Mucosa of rectum (tissue), 2 donors: ENCODE data around the gene ARHGAP19.
"Not testable (repeated sequence)": the region's sequence is repeated elsewhere in the genome, so short reads cannot be mapped to it uniquely, and the experiment has no call there.

Experiments
- H3K27ac ChIP-seq, 2 donors: one replicate each; pipeline ENCODE4 v1.7.0; 2013; ENCODE audit warnings: inconsistent platforms in 2 of 2, low read depth in 2 of 2, low read length in 2 of 2
- H3K27me3 ChIP-seq, 2 donors: one replicate each; pipeline ENCODE4 v1.7.0; 2013; ENCODE audit warnings: low read length in 2 of 2; ENCODE audit not compliant: control insufficient read depth in 2 of 2, insufficient read depth in 2 of 2
- H3K36me3 ChIP-seq, 2 donors: one replicate each; pipeline ENCODE4 v1.7.0; 2013; ENCODE audit warnings: low read length in 2 of 2; ENCODE audit not compliant: control insufficient read depth in 2 of 2, insufficient read depth in 2 of 2
- H3K4me1 ChIP-seq, 2 donors: one replicate each; pipeline ENCODE4 v1.7.0; 2013; ENCODE audit warnings: low read length in 2 of 2, mild to moderate bottlenecking in 1 of 2; ENCODE audit not compliant: control insufficient read depth in 2 of 2, insufficient read depth in 2 of 2
- H3K4me3 ChIP-seq, 2 donors: one replicate each; pipeline ENCODE4 v1.7.0; 2013; ENCODE audit warnings: low read length in 2 of 2
- H3K9ac ChIP-seq, 2 donors: one replicate each; pipeline ENCODE4 v1.7.0; 2013; ENCODE audit warnings: low read length in 2 of 2, low read depth in 1 of 2, mild to moderate bottlenecking in 1 of 2
- H3K9me3 ChIP-seq, 2 donors: one replicate each; pipeline ENCODE4 v1.7.0; 2013; ENCODE audit warnings: low read length in 2 of 2; ENCODE audit not compliant: control insufficient read depth in 2 of 2
- donor health status: healthy.
- donor health status: Normal muscosa, but diverticular disease.

ARHGAP19 gene

DNA sequence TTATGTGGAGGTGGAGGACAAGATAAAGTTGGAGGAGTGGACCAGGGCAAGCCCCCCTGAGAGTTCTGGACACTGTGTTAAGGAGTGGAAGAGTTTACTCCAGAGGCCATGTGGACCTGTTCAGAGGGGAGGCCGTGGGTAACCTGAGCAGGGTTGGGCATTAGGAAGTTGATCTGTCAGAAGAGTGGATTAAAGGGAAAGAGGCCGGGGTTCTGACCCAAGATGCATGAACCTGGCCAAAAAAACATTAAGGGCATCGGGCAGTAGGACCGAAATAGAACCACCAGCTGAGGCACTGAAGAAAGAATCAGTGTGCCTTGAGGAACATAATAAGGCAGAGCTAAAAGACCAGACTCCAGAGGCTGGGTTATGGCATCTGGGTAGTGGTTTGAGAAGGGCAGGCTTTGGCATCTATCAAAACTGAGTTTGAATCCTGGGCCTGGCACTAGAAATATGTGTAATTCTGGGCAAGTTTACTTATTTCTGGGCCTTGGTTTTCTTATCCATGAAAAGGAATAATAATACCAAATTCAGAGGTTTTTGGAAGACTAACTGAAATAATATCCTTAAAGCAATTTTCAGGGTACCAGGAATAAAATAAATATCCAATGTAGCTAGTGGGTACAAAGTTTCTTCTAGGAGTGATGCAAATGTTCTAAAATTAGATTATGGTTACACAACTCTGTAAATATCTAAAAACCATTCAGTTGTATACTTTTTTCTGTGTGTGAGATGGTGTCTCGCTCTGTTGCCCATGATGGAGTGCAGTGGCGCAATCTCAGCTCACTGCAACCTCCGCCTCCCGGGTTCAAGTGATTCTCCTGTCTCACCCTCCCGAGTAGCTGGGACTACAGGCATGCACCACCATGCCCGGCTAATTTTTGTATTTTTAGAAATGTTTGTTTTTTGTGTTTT lies 15.7 kb upstream of the ARHGAP19 start:
- Histone ChIP-seq H3K27me3 (no peaks in the 10 kb centered on the region), H3K9ac (no peak overlapping the region), H3K9me3 (no peaks in the 10 kb centered on the region), H3K4me1 (no peaks in the 10 kb centered on the region), H3K27ac (no peak overlapping the region), H3K36me3 (no peaks in the 10 kb centered on the region), H3K4me3 (no peak overlapping the region)

GRCh38 chr10:97307441-97307840 lies 15.0 kb upstream of the ARHGAP19 start:
- no peak overlapping the region for H3K4me3 ChIP-seq
- H3K9ac ChIP-seq, result no peak overlapping the region
- H3K27ac ChIP-seq, result no peak overlapping the region
- H3K27me3 ChIP-seq, result no peaks in the 10 kb centered on the region
- H3K4me1 ChIP-seq, result no peaks in the 10 kb centered on the region
- H3K9me3 ChIP-seq, result no peaks in the 10 kb centered on the region
- H3K36me3 ChIP-seq, result no peaks in the 10 kb centered on the region

DNA sequence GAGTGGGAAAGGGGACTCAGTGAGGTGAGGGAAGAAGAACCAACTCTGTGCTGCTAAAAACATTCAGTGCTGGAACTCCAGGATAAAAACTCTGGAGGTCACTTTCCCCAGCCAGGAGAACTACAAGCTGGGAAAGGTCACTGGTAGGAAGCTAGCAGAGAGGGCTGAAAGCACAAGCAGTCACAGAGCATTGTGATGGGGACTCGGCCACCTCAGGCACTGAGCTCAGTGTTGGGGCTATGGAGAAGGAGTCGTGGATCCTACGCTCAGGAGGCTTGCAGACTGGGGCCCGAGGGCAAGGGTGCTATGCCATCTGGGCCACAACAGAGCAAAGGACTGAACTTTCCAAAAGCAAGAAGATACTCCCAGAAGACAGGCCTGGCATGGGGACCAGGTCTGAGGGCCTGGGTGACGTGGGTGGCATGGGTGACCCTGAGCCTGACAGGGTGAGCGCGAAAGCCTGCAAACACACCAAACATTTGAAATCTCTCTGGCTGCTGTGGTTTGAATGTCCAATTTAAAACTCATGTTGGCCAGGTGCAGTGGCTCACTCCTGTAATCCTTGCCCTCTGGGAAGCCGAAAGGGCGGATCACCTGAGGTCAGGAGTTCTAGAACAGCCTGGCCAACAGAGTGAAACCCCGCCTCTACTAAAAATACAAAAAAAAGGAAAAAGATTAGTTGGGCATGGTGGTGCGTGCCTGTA lies 9.8 kb upstream of the ARHGAP19 start:
- H3K27me3 ChIP-seq, result no peaks in the 10 kb centered on the region
- H3K36me3 ChIP-seq, result no peaks in the 10 kb centered on the region
- no peaks in the 10 kb centered on the region for H3K9me3 ChIP-seq
- no peaks in the 10 kb centered on the region for H3K4me1 ChIP-seq
- H3K9ac ChIP-seq, result no peak overlapping the region
- H3K27ac ChIP-seq, result no peak overlapping the region
- H3K4me3 ChIP-seq, result no peak overlapping the region

DNA sequence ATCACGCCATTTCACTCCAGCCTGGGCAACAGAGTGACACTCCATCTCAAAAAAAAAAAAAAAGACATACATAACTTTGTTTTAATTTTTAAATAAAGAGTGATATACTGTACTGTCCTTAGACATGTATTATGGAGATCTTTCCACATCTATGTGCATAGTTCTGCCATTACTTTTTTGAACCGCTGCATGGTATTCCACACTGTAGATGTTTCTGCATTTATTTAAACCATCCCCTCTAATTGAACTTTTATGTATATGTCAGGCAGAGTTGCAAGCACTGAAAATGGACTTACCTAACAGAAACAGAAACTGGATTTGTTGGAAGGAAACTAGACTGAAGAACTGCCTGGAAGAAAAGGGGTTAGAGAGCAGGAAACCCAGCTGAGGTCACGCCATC lies 8.5 kb upstream of the ARHGAP19 start:
- Histone ChIP-seq H3K9me3 (no peaks in the 10 kb centered on the region), H3K9ac (no peak overlapping the region), H3K4me3 (no peak overlapping the region), H3K27me3 (no peaks in the 10 kb centered on the region), H3K27ac (no peak overlapping the region), H3K4me1 (no peaks in the 10 kb centered on the region), H3K36me3 (no peaks in the 10 kb centered on the region)

GRCh38 chr10:97298223-97298571 lies 5.8 kb upstream of the ARHGAP19 start:
- Histone ChIP-seq H3K9me3 (no peaks in the 10 kb centered on the region), H3K4me1 (no peaks in the 10 kb centered on the region), H3K36me3 (no peaks in the 10 kb centered on the region), H3K4me3 (no peak overlapping the region), H3K27me3 (no peaks in the 10 kb centered on the region), H3K9ac (no peak overlapping the region), H3K27ac (no peak overlapping the region)

GRCh38 chr10:97297556-97298222 lies 5.3 kb upstream of the ARHGAP19 start:
- no peak overlapping the region for H3K4me3 ChIP-seq
- no peaks in the 10 kb centered on the region for H3K27me3 ChIP-seq
- no peaks in the 10 kb centered on the region for H3K9me3 ChIP-seq
- no peak overlapping the region for H3K27ac ChIP-seq
- H3K36me3 ChIP-seq, result no peaks in the 10 kb centered on the region
- no peak overlapping the region for H3K9ac ChIP-seq
- H3K4me1 ChIP-seq, result no peaks in the 10 kb centered on the region

GRCh38 chr10:97292862-97293198 lies 393 bp upstream of the ARHGAP19 start:
- H3K9ac ChIP-seq, result no peak overlapping the region
- H3K36me3 ChIP-seq, result no peaks in the 10 kb centered on the region
- H3K4me1 ChIP-seq, result peaks cover 0 to 7% of the 10 kb centered on the region in 2 donors
- no peaks in the 10 kb centered on the region for H3K27me3 ChIP-seq
- no peaks in the 10 kb centered on the region for H3K9me3 ChIP-seq
- no peak overlapping the region for H3K27ac ChIP-seq
- H3K4me3 ChIP-seq, result no peak overlapping the region

GRCh38 chr10:97291357-97292096 lies 910 bp downstream of the ARHGAP19 start:
- H3K9me3 ChIP-seq, result no peaks in the 10 kb centered on the region
- no peaks in the 10 kb centered on the region for H3K27me3 ChIP-seq
- peak overlapping the region; percentile 83 to 98 for H3K4me3 ChIP-seq
- H3K9ac ChIP-seq, result peak overlapping the region; percentile 88 to 96
- H3K27ac ChIP-seq, result peak overlapping the region; percentile 94 to 97
- H3K36me3 ChIP-seq, result no peaks in the 10 kb centered on the region
- peaks cover 0 to 7% of the 10 kb centered on the region in 2 donors for H3K4me1 ChIP-seq

DNA sequence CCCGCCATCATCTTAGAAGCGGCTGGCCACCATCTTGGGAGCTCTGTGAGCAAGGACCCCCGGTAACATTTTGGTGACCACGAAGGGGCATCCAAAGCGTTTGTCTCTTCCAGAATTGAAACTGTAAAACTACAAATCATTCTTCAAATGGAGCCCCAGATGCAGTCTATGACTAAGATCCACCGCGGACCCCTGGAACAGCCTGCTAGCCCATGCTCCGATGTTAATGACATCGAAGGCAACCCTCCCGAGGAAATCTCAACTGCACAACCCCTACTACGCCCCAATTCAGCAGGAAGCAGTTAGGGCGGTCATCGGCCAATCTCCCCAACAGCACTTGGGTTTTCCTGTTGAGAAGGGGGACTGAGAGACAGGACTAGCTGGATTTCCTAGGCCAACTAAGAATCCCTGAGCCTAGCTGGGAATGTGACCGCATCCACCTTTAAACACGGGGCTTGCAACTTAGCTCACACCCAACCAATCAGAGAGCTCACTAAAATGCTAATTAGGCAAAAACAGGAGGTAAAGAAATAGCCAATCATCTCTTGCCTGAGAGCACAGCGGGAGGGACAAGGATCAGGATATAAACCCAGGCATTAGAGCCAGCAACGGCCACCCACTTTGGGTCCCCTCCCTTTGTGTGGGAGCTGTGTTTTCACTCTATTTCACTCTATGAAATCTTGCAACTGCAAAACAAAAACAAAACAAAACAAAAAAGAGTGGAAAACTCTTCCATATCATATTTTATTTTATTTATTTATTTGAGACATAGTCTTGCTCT lies 1.7 kb downstream of the ARHGAP19 start:
- not testable (repeated sequence) for H3K27ac ChIP-seq, H3K27me3 ChIP-seq, H3K4me1 ChIP-seq, H3K9me3 ChIP-seq, H3K36me3 ChIP-seq
- Histone ChIP-seq H3K4me3 (peak overlapping the region; percentile 83 to 98), H3K9ac (peak overlapping the region in 1 of 2 donors; percentile 96)
